GM21619 (cell line): ENCODE results near the gene RSPH6A.

Source experiments
- ATAC-seq: cut with Tn5 transposase; IDR thresholded peaks from one replicate; pipeline ENCODE4 v1.9.1; 2021; ENCODE audit not compliant: unreplicated experiment

RSPH6A gene

DNA sequence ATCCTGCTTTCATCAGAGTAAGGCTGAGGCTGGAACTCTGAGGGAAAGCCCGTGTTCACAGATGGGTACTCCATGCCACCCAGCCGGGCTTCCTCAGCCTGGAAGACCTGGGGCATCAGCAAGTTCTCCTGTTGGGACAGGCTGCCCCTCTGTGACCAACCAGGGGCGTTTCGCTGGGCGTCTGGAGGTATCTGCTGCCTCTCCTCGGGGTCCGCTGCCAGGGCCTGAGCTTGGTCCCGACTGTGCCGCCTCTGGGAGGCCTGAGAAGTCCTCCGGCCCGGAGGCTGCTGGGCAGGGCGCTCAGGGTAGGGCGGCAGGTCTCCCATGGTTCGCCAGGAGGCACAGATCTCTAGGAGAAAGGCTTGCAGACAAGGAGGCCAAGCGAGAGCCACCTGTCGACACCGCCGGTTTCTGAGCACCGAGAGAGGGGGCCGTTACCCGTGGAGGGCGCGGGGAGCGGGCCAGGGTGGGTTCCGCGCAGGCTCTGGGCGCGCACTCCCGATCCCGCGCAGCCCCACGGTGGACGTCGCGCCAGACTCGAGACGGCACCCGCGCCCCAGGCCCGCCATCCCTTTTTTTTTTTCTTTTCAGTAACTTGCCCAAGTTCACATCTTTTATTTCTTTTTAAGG lies at the start of gene RSPH6A:
TSS of gene RSPH6A (minus strand) at position 458 of the 630 bp plus-strand sequence. CDS start at position 326, 132 bp downstream.
- no peak for ATAC-seq

DNA sequence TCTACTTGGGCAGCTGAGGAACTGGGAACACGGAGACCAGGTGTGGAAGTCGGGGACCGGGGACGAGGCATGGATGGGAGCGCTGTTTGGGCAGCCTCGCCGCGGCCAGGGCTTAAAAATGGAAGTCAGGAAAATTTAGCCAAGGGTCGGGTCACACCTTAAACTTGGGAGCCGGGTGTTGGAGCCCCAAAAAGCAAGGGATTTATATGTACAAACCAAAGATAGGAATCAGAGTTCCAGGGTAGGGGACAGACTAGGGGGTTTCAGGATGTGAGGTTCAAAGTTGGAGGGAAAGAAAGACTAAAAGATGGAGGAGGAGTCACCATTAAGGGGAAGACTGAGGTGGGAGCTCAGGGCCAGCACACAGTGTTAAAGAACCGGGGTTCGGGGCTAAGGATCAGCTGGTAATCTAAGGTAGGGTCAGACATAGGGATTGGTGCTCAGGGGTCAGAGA lies 49.5 kb upstream of the RSPH6A start:
- ATAC-seq = no peak

DNA sequence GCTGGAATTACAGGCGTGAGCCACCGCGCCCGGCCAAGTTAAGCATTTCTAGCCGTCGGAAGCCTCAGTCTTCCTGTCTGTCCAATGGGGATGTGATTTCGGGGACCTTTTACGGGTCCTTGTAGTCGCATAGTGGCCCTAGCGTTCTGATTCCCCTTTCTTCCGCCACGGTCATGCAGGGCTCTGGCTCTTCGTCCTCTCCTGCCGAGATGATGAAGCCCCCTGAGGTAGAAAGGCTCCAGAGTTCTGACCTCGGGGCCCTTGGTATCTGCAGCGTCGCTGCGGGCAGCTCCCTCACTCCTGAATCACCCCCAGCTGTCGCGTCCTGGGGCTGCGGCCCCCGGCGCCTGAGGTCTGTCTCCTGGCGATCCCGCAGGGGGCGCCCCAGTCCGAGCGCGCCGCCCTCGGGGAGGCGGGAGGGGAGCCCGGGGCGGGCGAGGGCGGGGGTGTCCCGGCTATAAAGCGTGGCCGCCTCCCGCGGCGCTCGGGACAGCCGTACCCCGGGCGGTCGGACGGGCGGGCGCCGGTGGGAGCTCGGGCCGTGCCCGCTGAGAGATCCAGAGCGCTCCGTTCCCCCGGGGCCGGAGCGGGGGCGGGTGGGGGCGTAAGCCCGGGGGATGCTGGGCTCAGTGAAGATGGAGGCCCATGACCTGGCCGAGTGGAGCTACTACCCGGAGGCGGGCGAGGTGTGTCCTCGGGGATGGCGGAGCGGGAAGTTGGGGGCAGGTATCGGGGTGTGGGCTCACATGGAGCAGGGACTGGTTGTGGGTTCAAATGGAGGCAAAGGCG lies 48.9 kb upstream of the RSPH6A start, which contains the start of gene FOXA3:
TSS of gene FOXA3 (plus strand) at position 487 of the 789 bp plus-strand sequence. CDS start at position 618, 131 bp downstream.
- ATAC-seq = peak; percentile 29

DNA sequence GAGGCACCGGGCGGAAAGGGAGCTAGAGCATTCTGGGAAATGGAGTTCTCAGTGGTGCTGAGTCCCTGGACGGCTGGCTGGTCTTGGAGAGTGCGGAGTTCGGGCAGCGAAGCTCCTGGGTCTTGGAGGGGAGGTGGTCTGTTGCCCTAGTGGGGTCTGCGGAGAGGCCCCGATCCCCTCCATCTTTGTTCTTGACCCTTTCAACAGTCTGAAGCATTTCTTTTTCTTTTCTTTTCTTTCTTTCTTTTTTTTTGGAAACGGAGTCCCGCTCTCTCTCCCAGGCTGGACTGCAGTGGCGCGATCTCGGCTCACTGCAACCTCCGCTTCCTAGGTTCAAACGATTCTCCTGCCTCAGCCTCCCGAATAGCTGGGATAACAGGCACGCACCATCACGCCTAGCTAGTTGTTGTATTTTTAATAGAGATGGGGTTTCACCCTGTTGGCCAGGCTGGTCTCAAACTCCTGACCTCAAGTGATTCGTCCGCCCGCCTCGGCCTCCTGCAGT lies 48.3 kb upstream of the RSPH6A start:
- no peak for ATAC-seq

DNA sequence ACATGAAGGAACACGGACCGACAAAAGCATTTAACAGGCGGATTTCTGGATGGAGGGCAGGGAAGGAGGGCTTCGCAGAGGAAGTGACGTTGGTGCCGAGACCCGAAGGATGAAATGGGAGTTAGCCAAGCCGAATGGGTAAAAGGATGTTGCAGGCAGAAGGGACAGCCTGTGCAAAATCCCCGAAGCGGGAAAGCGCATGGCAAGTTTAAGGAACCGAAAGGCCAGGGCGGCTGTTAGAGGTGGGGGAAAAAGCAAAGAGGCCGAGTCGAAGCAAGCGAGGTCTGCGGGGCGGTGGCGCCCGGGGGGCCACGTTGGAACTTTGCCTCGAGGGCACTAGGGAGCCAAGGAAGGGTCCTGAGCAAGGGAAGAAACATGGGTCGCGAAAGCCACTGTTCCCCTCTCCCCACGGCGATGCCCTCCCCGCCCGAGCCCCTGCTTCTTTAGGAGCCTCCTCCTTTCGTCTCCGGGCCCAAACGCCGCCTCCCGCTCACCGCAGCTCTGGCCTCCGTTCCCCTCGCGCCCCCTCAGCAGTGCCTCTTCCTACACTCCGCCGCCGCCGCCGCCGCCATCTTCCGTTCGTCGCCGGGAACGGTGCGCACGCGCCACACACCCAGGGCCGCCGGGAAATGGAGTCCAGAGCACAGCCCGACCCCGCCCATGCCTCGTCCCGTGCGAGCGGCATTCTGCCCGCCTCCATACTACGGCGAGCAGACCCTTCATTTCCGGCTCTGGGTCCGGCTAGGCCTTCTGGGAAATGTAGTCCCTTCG lies 47.6 kb upstream of the RSPH6A start, which contains the start of gene SYMPK:
TSS of gene SYMPK (minus strand) at position 584 of the 771 bp plus-strand sequence. CDS start 8,652 bp downstream, outside the sequence.
- ATAC-seq = peak; percentile 86

DNA sequence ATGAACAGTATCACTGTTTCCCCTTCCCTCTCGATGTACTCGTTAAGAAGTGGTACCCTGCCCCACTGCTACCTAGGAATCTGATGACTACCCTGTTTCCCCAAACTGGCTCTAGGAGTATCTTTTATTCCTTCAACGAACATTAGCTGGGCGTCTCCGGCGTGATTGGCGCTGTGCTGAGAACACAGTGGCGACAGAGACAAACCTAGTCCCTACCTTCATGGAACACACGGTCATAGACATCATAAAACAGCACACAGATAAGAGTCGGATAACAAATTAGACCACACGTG lies 47.1 kb upstream of the RSPH6A start:
- ATAC-seq = no peak

DNA sequence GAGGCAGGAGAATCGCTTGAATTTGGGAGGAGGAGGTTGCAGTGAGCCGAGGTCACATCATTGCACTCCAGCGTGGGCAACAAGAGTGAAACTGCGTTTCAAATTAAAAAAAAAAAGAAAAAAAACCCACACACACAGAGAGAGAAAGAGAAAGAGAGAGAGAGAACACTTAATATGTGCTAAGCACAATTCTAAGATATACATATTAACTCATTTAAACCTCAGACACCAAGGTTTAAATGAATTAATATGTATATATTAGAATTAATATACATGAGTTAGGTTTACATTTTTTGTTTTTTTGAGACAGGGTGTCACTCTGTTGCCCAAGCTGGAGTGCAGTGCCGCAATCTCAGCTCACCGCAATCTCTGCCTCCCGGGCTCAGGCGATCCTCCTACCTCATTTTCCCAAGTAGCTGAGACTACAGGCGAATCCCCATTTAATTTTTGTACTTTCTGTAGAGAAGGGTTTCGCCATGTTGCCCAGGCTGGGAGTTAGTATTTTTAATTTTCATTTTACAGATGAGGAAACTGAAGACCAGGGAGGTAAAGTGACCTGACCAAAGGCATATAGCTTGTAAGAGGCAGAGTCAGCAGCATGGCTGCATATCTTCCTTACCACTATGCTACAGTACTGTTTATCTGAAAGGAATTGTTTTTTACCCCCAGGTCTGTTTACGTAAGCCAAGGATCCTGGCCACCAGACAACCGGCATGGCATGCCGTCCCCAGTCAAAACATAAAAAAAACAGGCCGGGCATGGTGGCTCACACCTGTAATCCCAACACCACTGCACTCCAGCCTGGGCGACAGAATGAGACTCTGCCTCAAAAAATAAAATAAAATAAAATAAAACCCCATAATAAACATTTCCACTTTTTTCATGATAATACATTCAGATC lies 45.5 kb upstream of the RSPH6A start:
- no peak for ATAC-seq

DNA sequence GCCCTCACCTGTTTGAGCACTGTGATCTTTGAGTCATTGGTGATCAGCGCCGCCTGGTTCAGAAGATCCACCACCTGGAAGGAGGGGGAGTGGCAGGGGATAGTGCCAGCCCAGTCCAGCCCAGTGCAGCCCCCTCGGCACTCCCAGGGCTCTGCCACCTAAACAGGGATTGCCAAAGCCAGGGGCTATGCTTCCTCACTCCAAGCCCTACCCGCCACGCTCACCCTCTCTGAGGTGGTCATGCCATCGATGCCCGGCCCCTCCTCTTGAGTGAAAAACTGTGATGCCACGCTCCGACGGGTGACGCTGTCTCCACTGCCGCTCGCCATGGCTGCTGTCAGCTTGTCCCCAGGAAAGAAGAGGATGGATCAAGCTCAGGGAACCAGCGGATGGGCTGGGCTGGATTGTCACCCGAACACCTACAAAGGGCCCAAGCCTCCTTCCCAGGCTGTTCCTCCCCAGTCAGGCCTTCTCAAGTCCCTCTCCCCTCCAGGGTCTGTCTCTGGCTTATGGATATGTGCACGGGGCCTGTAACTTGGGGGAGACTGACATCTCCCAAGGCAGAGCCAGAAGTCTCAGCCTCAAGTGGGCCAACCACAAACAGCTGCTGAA lies 39.2 kb upstream of the RSPH6A start:
- no peak for ATAC-seq

DNA sequence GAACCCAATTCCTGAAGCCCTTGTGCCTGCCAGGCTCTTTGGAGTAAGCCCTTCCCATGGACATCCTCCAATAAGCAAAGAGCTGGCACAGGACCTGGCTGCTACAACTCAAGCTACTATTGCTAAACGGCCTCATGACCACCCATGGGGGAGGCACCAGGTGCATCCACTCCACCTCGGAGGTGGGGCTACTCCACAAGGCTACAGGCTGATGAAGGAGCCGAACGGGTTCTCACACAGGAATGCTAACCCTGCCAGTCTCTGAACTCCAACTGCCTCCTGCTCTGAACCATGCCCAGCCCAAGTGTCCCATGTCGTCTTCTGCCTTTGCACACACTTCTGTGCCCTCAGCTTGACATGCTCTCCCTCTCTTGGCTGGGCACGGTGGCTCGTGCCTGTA lies 37.9 kb upstream of the RSPH6A start:
- no peak for ATAC-seq

DNA sequence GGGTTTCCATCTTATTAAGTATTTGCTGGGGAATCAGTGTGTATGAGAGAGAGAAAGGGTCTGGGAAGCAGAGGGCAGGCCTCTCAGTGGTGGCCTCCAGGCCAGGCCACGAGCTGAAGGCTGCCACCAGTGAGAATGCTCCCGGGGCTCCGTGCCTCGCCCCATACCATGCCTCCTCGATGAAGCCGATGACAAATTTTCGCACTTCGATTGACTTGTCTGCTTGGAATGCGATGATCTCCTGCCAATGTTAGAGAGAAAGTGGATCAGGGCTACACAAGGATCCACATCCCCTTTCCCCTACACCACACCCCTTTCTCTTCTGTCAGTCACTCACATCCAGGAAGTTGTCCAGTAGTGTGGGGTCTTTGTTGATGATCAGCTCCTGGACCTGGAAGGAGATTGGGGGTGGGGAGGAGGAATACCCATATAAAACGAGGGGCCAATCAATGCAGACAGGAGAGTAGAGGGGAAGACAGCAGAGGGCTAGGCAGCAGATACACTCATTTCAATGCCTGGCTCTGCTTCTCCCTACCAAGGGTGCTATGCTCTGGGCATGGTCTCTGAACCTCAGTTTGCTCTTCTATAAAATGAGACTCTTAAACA lies 37.1 kb upstream of the RSPH6A start:
- no peak for ATAC-seq

DNA sequence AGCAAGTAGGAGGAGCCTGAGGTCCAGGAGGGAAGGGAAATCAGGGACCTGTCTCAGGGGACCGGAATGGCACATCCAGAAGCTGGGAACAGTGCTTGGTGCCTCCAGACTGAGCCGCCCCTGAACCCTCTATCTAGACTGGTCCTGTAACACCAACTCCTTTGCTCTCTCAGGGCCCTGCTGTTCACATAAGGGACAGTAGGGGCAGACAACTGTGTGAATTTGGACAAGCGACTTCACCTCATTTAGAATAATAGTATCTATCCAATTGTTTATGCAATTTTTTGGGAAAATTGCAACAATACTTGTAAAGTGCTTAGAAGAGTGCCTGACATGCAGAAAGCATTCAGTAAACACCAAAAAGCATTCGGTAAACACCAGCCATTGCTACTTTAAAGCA lies 33.8 kb upstream of the RSPH6A start:
- ATAC-seq = no peak

DNA sequence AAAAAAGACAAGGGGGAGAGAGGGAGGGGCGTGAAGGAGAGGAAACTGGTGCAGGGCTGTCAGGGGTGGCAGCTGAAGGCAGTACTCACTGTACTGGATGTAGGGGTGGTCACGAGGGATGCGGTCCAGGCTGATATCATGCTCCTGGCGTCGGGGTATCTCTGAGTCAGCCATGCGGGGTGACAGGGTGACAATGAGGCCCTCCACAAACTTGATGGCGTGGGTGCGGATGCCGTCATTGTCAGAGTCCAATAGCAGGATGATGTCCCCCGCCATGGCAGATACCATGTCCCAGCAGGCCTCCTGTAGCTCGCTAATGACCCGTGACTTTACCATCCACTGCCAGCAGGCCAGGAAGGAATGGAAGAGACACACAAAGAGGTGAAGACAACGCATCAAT lies 32.6 kb upstream of the RSPH6A start:
- ATAC-seq = no peak

DNA sequence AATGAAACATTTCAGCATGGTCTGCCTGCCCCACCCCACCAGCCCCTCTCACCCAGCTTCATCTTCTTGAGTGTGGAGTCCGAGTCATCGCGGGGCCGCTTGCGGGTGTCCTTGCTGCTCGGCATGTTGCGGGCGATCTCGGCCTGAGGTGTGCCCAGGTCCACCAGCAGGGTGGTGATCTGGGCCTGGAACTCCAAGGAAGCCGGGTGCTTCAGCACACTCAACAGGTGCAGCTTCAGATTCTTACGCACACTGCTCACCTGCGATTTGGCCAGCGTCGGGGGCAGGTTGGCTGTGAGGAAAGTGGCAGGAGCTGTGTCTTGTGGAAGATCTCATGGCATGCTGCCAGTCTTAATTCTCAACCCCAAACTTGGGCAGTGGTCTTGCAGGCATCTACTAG lies 27.1 kb upstream of the RSPH6A start:
- no peak for ATAC-seq

DNA sequence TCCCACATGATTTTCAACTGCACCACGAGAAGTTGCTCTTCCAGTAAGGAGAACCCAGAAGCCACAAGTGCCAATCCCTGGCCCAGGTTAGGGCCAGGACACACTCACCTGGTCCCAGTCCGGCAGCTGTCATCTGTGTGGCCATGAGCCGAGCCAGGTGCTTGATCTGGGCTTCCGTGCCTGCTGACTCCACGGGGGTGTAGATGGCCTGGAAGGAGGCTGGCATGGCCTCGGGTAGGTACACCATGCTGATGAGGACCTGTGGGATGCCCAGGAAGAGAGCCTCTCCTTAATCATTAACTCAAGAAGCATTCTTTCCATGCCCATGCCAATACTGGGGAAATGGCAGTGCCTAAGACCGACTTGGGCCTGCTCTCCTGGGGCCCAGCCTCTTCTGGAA lies 19.9 kb upstream of the RSPH6A start:
- ATAC-seq = no peak

DNA sequence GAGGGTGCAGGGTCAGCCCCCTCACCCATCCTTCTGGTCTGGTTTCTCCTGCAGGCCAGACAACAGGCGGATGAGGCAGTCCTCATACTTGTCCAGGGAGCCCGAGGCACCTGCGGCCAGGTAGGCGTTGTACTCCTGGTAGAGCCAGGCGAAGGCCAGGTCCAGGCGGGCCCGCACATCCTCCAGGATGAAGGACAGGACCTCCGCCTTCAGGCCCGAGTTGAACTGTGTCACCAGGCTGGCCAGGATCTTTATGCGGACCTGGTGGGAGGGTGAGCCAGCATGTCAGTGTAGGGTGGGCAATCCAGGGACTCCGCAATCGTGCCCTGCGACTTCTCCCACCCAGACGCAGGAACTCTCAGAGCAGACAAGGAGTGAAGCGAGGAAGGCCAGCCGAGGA lies 13.8 kb upstream of the RSPH6A start:
- no peak for ATAC-seq

DNA sequence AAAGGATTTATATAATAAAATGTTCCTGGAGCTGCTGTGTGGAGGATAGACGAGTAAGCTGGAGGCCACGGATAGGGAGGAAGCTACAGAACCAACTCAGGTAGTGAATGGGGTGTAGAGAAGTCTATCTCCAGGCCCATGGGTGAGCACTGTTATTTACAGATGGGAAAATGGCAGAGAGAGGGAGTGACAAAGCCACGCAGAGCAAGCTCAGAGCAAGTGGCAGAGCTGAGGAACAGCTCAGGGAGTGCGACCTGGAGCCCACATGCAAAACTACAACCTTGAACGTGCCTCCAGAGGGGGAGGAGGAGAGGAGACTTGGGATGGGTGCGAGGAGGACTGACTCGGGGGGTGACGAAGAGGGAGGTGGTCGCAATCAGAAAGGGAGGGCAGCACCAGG lies 13.4 kb upstream of the RSPH6A start:
- ATAC-seq = no peak

DNA sequence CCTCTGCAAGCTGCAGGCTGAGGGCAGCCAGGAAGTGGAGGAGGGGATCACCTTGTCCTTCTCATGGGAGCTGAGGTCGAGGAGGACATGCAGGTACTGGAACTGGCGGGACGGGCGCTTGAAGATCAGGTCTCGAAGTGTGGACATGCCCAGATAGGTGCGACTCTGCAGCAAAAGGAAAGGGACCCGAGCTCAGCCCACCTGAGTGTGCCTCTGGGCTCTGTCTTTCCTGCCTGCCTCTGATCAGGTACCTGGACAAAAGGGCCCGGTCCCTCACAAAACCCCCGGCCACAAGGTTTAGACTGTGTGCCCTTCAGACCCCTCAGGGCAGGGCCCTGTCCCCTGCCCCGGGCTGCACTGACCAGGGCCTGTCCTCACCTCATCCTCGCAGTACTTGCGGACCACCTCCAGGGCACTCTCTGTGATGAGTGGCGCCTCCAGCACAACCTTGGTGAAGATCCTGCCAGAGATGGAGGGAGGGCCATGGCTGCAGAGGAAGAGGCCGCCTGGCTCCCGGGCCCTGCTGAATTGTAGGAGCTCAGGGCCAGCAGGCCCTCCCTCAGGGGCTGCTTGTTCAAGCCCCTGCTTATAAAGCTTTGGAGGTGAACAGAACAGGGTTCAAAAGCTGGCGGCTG lies 12.5 kb upstream of the RSPH6A start:
- no peak for ATAC-seq

DNA sequence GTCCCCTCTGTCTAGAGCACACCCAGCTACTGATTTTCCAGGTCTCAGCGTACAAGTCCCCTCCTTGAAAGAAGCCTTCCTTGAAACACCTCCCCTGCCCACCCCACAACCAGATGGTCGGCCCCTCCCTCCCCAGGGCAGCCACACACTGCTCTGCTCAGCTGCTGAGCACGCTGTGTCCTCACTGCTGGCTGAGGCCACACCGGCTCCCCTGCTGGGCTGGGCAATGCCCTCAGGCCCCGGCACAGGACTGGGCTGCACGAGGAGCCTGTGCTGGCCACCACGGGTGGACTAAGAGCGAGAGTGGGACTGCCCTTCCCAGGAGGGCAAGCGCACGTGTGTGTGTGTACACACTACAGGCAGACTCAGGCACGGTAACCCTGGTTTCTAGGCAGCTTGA lies 11.8 kb upstream of the RSPH6A start:
- no peak for ATAC-seq
